NCI-H82 treated with DMSO at 0.1 percent for 48 hours (cell line): ENCODE results near the gene LHFPL3.
A peak's percentile ranks its signal among the peaks of the same experiment; 100 is the strongest.

Experiments used
- DNase-seq: peaks from one replicate; lab custom pipeline; 2025; ENCODE audit not compliant: unreplicated experiment; lab: John Stamatoyannopoulos, UW

Gene LHFPL3

GRCh38 chr7:104883718-104884452 is 555.5 kb downstream of the LHFPL3 start:
- peak; percentile 58 for DNase-seq

DNA sequence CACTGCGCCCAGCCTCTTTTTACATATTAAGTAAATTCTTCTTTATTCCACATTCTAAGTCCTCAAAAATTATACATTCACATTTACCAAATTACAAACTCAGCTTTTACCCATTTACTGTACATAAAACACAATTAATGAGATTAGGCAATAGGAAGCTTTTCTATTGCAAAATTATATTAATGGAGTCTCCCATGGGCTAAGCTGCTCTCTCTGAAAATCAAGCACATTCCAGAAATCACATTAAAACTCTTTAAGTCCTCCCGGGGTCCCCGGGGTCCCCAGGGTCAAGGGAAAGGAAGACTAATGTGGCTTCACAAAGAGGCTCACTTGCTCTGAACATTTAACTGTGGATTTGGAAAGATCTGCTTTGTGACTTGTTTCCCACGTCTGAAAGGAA is 558.2 kb downstream of the LHFPL3 start:
- DNase-seq, result no peak

DNA sequence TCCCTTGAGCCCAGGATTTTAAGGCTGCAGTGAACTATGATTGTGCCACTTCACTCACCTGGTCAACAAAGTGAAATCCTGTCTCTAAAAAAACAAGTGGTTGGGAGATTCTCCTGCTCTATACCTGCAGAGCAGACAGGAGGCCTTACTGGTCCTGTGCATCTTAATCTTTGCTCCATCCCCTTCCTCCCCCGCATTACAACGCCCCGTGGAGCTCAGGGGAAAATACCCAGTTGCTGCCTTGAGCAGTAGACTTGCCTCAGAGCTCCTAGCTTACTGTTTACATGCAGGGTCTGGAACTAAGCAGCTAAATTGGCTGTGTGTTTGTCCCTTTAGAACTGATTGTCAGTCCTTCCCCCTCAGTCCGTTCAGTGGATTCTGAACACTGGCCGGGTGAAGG is 561.8 kb downstream of the LHFPL3 start:
- no peak for DNase-seq

DNA sequence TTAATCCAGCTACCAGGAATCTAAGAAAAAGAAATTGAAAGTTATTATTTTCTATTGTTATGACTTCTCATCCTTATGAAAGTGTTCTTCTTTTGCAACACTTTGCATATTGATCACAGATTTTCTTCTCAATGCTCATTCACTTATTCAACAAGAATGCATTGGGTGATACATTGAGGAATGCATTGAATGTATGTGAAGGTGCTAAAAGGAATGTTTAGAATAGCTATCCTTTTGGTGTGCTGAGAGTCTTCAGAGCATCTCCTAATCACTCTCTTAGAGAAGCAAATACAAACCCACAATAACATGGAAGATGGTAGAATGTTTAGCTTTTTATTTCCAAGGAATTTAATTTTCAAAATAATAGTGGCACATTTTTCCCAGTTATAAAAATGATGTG is 563.5 kb downstream of the LHFPL3 start:
- no peak for DNase-seq

DNA sequence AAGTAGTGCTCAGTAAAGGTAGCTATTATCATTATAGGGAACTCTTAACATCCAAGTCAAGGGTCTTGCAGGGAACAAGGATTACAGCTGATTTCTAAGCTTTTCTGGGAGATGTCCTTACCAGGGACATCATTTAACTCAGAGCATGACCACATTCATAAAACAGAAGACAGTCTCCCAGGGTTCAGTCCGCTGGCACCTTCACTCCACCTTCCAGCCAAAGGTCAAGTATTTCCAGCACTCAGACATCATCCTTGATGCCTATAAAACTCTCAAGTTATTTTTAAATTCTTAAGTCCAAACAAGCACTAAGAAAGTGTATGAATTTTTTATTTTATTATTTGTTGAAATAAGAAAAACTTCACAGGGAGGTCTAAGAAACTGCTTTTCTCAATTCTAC is 565.9 kb downstream of the LHFPL3 start:
- DNase-seq, result no peak

DNA sequence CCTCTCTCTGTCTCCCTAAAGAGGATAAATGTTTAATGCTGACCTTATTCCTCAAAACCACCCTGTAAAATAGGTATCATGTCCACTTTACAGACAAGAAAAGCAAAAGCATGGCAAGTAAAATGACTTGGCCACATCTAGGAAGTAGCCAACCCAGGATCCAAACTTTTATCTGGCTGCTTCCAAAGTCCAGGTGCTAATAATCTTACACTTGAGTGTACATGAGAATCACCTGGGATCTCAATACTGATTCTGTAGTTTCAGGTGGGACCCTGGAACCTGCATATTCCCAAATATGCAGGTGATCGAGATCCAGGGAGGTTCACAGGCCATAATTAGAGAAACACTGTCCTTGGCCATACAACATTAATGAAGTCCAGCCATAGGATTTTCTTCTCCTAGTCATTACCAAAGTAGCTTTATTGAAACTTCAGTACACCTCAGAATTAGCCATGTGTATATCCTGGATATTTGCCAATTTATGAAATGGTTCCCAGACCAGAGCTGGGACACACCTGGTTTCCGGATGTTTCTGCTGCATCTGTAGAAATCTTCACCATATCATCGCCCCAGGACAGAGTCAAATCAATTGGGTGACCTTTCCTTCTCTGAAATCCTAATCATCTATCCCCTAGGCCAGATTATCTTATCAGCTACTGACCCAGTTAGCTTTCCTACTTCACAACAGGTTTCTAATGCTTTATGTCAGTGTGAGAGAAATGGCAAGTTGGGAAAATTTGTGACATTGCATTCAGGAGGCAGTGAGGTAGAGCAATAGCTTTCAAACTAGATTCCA is 566.5 kb downstream of the LHFPL3 start:
- no peak for DNase-seq

DNA sequence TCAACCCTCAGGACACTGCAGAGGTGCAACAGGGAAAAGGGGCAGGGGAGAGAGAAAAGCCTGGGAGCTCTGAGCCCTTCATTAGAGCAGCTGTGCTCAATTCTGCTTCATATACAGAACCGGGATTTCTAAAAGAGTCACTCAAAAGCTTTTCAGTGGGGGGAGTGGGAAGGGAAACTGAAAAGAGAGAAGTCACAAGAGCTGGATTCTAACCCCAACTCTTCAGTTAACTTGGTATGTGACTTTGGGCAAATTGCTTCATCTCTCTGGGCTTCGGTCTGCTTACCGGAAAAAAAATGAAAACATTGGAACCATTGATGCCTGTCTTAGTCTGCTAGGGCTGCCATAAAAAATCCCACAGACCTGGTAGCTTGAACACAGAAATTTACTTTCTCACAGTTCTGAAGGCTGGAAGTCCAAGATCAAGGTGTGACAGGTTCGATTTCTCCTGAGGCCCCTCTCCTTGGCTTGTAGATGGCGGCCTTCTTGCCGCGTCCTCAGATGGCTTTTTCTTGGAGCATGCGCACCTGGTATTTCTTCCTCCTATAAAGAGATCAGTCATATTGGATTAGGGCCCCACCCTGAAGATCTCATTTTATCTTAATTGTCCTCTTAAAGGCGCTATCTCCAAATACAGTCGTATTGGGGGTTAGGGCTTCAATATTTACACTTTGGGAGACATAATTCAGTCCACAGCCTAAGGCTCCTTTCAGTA is 567.3 kb downstream of the LHFPL3 start:
- peak; percentile 91 for DNase-seq

DNA sequence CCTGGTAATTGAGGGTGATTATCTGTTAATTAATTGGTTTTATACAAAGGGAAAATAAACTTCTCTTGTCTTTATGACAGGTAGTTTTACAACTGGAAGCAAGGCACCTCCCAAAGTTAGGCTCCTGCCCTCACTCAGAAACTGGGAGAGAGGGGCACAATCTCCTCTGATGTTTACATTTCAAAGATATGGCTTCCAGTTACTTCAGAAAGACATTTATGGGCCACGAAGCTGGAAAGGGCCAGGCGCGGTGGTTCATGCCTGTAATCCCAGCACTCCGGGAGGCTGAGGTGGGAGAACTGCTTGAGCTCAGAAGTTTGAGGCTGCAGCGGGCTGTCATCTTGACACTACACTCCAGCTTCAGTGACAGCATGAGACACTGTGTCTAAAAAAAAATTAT is 570.0 kb downstream of the LHFPL3 start:
- no peak for DNase-seq

GRCh38 chr7:104900525-104901239 is 572.3 kb downstream of the LHFPL3 start:
- DNase-seq, result no peak

- no peak for DNase-seq
These were observed 572.8 kb downstream of the LHFPL3 start for GRCh38 chr7:104901240-104901619.

DNA sequence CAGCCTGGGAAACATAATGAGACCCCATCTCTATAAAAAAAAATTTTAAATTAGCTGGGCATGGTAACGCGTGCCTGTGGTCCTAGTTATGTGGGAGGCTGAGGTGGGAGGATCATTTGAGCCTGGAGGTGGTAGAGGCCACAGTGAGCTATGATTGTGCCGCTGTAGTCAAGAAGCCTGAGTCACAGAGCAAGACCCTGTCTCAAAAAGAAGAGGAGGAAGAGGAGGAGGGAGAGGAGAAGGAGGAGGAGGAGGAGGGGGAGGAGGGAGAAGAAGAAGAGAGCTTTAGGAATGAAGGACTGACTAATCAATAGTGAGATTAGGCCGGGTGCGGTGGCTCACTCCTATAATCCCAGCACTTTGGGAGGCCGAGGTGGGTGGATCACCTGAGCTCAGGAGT is 573.8 kb downstream of the LHFPL3 start:
- no peak for DNase-seq

DNA sequence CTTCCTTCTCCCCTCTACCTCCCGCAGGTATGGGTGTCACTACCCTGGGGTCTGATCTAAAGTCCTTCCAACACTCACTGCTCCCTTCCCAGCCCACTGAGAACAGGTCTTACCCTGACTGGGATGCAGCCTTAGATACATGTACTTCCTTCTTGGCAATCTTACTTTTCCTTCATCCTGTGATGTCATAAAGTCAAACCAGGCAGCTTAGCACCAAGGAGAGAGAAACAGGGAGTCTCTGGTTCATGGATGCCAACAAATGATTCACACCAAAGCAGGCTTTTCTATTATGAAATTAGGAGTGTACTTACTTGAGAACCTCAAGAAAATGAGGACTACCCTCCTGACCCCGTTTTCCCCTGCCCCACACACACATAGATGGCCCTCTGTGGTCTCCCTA is 574.6 kb downstream of the LHFPL3 start:
- no peak for DNase-seq

- no peak for DNase-seq
These were observed 575.4 kb downstream of the LHFPL3 start for GRCh38 chr7:104903846-104904245.

GRCh38 chr7:104906032-104906431 is 577.6 kb downstream of the LHFPL3 start:
- DNase-seq, result no peak

DNA sequence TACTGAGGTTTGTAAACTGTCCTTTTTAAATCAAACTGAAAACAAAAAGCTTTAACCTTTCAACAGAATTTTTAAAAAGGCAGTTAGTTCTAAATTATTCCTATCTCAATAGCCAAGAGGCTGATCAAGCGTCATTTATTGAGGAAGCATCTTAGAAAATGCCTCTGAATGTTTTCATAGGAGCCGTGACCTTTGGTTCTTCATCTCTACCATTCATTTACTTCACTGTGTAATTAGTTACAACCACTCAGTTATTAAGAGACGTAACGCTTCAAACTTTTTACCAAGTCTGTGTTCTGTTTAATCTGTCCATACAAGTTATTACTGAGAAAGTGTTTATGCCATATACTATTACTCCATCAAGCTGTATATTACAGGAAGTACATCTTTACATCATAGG is 578.2 kb downstream of the LHFPL3 start:
- DNase-seq, result no peak

- no peak for DNase-seq
These were observed 580.2 kb downstream of the LHFPL3 start for GRCh38 chr7:104908636-104909035.

- DNase-seq, result no peak
These were observed 580.7 kb downstream of the LHFPL3 start for GRCh38 chr7:104909096-104909495.

DNA sequence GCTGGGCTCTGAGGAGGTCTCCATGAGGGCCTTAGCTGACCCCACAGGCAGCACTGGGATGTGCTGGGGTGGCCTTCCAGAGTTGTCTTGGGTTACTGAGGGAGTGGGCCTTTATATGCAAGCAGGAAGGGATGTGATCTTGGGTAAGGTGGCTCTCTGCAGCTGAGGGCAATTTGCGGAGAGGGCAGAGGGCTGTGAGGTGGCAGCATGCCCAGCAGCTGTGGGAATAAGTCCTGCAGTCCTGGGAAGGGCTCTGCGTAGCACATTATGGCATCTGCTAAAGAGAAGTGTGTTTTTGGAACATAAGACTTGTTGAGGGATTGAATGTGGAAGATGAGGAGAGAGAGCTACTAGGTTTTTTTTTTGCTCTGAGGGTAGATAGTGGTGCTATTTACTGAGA is 586.0 kb downstream of the LHFPL3 start:
- DNase-seq, result no peak

DNA sequence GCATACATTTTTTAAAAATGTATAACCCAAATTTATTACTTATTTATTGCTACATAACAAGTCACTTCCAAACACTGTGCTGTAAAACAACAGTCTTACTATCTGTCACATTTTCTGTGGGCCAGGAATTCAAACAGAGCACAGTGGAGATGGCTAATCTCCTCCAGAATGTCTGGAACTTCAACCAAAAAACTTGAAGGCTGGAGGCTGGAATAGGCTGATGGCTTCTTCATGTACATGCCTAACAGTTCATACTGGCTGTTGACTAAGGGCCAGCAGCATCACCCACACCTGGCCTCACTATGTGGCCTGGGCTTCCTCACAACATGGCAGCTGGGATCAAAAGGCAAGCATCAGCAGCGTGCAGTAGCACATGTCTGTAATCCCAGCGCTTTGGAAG is 593.2 kb downstream of the LHFPL3 start:
- DNase-seq, result no peak

DNA sequence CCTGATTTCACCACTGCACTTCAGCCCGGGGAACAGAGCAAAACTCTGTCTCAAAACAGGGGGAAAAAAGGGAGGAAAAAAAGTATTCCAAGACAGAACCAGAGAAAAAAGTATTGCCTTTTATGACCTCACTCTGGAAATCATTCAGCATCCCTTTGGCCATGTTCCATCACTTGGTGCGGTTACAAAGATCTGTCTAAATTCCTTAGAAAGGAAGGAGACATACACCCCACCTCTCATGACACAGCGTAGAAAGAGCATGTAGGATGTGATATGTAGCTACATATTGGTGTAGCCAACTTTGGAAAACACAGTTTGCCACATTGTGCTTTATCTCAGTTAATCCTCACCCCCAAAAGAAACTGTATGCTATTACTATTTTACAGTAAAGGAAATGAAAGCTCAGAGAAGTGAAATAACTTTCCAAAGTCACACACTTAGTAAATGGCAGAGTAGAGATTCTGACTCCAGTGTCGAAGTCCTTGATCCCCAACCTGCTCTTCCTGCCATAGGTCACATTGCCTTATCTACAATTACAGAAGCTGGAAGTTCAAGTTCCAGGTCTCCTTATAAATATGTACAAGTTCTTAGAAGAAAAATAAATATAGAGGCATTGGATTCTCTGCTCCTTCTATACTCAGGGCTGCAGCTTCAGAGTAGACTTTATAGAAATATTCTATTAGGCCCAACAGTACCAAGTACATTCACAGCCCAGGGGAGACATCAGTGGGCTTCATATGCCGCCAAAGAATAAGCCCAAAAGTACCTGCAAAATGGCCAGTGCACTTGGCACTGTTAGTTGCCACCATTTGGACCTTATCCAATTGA is 594.0 kb downstream of the LHFPL3 start:
- no peak for DNase-seq
